Measurements from ENCODE around the gene SH2D2A.

DNA sequence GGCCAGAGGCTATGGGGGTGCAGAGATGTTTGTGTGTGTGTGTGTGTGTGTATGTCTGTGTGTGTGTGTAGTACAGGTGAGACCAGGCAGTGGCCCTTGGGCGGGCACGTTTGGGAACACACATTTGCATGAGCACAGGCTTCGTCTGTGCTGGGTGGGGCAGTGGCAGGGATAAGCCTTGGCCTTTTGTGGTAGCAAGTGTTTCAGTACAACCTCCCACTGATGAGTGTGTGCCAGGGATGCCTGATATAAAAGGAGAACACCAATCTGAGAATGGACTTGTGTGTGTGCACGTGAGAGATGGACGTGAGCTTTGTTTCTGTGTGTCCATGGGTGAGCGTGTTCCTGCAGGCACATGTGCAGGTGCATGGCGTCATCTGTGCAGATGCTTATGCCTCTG is 47.0 kb upstream of the SH2D2A start:
- TF ChIP-seq, protein P1, sequence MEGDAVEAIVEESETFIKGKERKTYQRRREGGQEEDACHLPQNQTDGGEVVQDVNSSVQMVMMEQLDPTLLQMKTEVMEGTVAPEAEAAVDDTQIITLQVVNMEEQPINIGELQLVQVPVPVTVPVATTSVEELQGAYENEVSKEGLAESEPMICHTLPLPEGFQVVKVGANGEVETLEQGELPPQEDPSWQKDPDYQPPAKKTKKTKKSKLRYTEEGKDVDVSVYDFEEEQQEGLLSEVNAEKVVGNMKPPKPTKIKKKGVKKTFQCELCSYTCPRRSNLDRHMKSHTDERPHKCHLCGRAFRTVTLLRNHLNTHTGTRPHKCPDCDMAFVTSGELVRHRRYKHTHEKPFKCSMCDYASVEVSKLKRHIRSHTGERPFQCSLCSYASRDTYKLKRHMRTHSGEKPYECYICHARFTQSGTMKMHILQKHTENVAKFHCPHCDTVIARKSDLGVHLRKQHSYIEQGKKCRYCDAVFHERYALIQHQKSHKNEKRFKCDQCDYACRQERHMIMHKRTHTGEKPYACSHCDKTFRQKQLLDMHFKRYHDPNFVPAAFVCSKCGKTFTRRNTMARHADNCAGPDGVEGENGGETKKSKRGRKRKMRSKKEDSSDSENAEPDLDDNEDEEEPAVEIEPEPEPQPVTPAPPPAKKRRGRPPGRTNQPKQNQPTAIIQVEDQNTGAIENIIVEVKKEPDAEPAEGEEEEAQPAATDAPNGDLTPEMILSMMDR (IDR thresholded peaks at IDR 0.05; ENCODE audit: low read length), result no peak
- no peak for TF ChIP-seq EZH2 (IDR thresholded peaks at IDR 0.05; ENCODE audit: borderline replicate concordance, low read length)
